Stimulated activated CD4-positive, alpha-beta T cell treated with anti-CD3 and anti-CD28 coated beads, Interleukin-12 subunit alpha, Interleukin-12 subunit beta, amount 100 ng/mL, for 48 hours (primary cell): ENCODE results near the gene BICDL2.

ENCODE experiments used
- DNase-seq, 3 donors: peaks; one replicate each; pipeline ENCODE4 v3.0.0-alpha.2; 2020; ENCODE audit warnings: low read depth in 2 of 3, low spot score in 1 of 3

The BICDL2 gene

GRCh38 chr16:3012246-3012645, 24.5 kb downstream of the BICDL2 start:
- DNase-seq: no peak

DNA sequence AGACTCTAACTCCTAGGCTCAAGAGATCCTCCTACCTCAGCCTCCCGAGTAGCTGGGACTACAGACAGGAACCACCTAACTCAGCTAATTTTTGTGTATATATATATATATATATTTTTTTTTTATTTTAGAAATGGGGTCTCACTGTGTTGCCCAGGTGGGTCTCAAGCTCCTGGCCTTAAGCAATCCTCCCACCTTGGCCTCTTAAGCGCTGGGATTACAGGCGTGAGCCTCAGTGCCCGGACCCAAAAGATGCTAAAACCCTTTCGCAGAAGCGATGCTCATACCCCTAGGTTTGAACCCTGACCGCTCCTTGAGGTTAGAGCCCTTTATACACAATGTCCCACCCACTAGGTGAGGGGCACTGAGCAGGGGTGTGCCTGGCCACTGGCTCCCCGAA, 26.2 kb downstream of the BICDL2 start:
- no peak for DNase-seq

DNA sequence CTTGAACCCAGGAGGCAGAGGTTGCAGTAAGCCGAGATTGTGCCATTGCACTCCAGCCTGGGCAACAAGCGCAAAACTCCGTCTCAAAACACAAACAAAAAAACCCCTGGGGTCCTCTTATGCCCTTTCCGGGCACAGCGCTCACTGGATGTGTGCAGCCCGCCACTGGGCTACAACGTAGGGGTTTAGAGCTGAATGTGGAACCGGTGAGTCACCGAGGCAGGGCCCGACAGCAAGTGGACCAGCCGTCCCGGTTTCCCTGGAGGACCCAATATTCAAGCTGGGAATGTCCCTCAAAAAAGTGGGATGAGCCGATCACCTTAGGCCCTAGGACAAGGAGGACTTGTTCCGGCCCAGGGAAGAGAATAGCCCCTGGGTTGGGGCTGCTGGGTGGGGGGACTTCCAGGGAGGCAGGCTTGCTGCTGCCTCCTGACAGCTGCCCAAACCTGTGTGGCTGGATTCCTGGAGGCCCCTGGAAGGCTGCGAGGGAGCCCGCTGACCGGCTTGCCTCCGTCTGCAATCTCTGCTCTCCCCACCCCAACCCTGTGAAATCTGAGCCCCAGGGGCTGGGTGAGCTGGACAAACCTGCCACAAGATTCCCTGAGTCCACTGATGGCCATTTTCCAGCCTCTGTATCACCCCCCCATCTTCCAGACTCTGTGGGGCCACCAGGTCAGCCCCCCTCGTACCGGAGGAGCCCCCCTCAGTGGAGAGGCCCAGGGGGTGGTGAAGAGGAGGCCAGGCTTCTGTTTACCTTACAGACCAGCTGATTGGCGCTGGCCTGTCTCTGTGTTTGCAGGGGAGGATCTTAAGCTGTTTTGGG, 27.0 kb downstream of the BICDL2 start:
- no peak for DNase-seq

DNA sequence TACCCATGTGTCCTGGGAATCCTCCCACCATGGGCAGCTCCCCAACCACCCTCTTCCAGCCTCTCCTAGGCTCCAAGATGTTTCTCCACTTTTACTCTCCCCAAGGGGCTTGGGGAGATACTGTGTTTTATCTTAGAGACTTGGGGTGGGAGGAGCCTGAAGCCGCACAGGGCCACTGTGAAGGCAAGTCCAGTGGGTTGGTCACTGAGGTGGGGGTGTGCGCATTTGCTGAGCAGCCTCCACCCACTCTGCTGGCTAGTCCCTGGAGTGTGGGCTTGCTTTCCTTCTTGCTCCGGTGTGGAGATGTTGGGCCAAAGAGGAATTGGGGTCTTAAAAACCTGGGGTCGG, 28.1 kb downstream of the BICDL2 start:
- DNase-seq: no peak

GRCh38 chr16:3007957-3008689, 28.6 kb downstream of the BICDL2 start:
- no peak for DNase-seq

DNA sequence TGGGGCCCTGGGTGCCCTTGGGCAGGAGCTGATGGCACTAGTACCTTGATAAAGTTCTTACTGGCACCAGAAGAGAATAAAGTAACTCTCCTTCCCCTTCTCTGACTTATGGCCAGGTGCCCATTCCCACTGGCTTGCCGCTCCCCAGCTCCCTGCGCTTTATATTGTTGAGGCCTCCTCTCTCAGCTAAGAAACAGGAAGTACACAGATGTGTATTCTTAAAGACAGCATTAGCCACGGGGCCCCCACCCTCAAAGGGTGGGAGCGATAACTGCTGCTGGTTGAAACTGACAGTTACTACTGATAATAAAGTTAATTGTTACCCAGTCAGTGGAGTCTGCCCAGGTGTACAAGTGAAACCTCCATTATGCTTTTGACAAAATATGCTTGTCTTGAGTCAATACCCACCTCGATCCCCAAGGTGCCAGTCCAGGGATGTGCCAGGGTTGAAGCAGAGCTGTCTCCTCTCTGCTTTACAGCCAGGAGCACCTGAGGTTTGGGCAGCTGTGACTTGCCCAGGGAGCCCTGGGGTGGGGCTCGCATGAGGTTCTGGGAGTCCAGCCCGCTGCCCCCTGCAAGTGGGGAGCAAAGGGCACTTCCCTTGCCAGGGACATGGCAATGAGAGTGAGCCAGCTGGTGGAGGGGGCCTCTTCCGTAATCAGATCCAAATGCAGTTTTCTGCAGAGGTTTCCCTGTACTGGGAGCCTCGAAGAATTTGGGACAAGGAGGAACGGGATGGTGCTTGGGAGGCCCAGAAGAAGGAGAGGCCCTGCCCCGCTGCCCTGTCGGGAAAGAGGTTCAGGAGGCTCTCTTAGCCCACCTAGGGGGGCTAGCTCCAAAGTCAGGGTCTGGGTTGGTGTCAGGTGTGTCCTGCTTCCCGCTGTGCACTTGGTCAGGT, 29.4 kb downstream of the BICDL2 start:
- no peak for DNase-seq

GRCh38 chr16:3004781-3005284, 31.9 kb downstream of the BICDL2 start:
- no peak for DNase-seq

- DNase-seq: no peak
Measured at GRCh38 chr16:3004319-3004718, 32.4 kb downstream of the BICDL2 start.

DNA sequence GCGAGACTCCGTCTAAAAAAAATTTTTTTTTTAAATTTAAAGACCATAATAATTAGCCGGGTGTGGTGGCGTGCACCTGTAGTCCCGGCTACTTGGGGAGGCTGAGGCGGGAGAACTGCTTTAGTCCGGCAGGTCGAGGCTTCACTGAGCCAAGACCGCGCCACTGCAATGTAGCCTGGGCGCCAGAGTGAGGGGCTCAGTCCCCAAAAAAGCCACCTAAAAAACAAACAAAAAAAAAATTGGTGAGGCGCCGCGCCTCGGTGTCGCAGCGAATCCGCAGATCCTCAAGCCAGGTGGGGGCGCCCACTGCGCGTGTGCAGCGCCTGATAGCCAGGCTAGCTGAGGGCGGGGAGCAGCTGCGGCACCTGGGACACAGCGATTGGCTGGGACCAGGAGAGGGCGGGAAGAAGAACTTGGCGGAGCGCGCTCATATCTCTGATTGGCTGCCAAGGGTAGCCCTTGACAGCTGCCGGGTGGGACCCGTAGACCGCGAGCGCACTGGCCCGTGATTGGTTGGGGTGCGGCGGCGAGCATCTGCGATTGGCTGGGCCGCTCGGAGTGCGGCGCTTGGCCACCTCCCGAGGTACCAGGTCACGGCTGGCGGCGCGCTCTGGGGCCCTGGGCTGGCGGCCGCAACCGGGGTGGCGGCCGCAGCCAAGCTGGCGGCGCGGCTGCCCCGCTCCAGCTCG, 33.0 kb downstream of the BICDL2 start:
- peak; percentile 93 to 97 (median 96) for DNase-seq

DNA sequence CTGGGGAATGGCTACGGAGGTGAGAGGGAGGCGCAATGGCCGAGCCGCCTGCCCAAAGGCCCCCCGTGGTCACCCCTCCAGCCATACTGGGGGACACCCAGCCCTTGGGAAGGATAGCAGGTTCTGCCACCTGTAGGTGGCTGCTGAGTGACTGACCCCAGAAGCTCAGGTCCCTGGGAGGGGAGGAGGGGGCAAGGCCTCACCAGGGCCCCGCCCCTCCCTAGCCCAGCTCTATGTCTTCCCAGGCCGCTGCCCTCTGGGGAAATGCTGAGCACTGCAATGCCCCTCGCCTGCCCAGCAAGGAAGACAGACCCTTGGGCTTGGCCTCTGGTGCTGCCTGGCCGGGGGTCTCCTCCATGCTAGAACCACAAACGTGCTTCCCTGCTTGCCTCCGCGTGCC, 35.4 kb downstream of the BICDL2 start:
- DNase-seq: no peak

- DNase-seq: no peak
Measured at GRCh38 chr16:3000540-3000939, 36.2 kb downstream of the BICDL2 start.

- DNase-seq: no peak
Measured at GRCh38 chr16:2999929-3000328, 36.8 kb downstream of the BICDL2 start.

- DNase-seq: no peak
Measured at GRCh38 chr16:2996298-2996697, 40.4 kb downstream of the BICDL2 start.

DNA sequence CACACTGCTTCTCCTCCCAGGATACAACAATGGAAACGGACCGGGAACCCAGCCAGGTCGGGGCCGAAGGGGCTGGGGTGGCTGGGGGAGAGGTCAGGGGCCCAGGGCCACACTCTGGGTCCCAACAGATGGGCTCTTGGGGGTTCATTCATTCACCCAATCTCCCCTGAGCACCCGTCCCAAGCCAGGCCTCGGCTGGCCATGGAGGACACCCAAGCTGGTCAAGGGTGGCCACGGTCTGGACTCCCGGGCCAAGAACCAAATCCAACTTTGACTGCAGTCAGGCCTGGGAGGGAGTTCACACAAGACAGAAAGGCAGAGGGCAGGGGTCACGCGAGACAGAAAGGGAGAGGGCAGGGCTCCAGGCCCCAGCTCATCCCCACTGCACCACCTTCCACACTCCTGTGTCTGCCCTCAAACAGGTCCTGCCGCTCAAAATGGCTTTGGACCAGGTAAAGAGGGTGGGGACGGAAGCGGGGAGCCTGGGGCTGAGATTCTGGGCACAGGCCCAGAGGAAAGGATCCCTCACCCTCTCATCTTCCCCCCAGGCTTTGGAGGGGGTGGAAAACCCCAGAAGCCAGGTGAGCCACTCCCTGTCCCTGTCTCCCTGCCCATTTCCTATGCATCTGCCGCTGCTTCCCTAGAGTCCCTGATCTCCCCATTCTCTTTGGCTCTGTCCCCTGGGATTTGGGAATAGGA, 44.2 kb downstream of the BICDL2 start:
- no peak for DNase-seq

DNA sequence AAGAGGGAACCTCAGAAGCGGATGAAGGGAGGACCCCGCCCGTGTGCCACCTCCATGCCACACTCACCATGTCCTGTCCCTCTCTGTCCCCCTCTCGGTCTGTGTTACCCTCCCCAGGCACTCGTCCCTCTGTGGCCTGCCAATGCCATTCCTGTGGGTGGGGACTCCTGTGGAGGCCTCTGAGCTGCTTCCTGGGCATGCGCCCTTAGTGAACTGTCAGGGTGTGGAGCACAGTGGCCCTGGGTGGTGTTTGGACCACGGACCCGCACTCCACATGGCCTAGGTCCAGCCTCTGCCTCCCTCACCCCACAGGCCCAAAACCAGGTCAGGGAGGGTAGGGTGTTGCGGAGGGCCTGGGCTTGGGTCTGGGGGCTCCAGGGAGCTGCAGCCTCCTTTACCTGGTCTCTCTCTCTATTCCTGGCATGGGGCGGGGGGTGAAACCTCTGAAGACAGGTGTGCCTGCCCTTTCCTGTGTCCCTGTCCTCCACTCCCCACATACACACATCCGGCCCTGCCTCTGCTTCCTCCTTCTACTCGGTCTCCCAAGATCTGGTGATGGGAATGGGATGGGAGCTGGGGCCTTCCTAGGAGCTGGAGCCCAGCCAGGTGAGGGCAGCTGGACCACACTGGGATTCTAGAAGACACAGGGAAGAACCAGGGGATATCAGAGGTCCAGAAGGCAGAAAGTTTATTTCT, 45.0 kb downstream of the BICDL2 start:
- DNase-seq: no peak

DNA sequence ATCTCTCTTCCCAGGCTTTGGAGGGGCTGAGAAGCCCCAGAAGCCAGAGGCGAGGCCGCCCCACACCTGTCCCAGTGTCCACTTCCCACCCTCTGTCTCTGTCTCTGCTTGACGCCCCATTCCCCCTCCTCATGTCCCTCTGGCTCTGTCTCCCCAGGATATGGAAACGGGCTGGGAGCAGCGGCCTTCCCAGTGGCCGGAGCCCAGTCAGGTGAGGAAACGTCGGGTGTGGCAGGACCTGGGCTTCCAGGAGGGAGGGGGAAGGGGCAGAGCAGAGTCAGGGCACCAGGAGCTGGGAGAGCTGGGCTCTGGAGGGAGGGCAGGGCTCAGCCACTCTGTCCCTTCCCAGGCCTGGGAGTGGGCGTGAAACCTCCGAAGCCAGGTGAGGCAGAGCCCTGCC, 45.9 kb downstream of the BICDL2 start:
- no peak for DNase-seq

DNA sequence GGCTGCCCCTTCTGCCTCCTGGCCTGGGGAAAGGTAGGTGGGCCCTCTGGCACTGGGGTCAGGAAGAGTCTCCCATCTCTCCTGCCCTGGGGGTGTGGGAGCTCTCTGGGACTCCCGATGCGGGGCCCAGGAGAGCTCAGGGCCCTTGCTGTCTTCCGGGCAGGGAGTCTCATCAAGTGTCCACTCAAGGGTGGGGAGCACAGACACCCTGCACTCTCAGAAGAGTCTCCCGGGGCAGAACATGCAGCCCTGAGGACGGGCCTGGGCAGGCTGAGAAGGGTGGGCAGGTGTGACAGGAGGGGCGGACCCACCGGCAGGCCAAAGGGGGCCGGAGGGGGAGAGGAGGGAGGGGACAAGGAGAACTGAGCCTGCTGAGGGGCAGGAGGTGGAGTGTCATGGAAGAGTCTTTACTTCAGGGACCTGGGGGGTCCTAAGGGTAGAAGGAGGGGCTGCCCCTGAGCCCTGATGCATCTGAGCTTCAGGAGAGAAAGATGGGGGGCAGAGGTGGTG, 48.1 kb downstream of the BICDL2 start:
- DNase-seq: no peak

DNA sequence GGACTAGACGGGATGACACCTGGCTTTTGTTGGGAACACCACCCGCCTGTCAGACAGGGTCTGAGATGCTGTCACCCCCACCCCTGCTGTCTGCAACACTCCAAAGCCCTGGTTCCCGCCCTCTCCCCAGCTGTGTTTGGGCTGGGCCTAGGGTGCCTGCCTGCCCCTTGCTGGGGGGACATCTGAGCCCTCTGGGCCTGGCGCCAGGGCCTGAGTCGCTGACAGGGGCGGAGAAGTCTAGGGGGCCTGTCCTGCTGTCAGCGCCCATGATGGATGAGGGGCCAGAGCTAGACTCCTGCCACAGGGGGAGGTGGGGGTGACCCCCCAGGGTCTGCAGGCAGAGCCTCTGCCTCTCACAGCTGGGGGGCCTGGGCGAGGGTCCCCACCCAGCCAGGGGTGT, 48.9 kb downstream of the BICDL2 start:
- DNase-seq: no peak

DNA sequence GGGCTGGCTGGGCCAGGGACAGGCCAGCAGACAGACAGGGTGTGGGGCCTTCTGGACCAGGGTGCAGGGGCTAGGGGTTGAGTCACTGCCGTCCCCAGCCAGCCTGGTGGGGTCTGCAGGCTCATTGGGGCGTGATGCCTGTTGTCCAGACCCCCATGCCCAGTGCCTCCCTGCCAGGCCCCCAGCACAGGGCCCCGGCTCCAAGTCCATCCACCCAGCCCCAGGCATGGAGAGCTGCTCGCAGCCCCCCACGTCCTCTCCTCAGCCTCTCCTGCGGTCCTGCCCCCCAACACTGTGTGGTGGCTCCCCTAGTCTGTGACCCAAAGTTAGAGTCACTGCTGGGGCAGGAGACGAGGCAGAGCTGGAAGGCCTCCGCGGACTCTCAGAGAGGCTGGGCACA, 49.5 kb downstream of the BICDL2 start:
- DNase-seq: no peak
